ENCODE data around the gene NAAA. TPM values are rescaled to one million over a fixed set of nuclear protein-coding genes. Genes with fewer than 3 reads are reported as not detected.

The NAAA gene
- 14.5 and 20.0 TPM in 2 replicates for total RNA-seq (ENCODE audit: low replicate concordance)

DNA sequence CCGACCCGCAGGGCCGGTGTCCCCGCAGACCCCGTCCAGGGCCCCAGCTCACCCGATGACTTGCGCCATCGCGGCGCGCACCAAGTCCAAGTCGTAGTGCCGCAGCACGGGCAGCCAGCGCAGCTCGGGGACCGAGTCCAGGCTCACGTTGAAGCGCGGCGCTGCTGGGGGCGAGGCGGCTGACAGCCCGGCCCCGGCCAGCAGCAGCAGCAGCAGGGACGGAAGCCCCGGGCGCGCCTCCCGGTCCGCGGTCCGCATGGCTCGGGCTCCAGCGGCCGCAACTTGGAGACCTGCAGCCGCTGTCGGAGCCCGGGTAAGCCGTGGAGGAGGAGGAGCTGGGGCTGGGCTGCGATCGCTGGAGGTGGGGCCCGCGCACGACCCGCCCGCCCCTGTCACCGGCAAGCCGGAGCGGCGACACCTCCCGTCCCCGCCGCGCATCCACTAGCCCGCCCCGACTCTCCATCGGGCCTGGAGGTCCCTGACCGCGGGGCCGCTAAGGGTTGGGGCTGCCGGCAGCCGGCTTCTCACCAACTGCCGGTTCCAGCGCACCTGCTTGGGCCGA is at the start of gene NAAA:
NAAA (minus strand) TSS at position 322 of the 562 bp plus-strand sequence; CDS start at position 258, 64 bp downstream.

DNA sequence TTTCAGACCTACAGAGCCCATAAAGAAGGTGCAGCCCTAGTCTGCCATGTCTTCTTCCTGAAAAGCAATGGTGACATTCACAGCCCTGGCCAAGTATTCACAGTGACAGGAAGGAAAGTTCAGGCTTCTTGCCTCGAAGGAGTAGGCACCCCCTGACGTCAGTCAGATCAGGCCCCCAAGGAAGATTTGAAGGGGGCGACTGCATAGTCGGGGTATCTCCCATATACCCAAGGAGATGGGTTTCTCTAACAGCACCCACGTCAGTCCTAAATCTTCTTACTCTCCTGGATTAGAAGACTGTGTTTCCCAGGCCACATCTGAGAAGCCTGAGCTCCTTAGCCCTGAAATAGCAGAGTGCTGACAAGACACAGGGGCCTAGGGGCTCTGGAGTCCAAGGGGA is 38.5 kb downstream of the NAAA start, which contains the start of gene PPEF2:
PPEF2 (minus strand) TSS at position 101 of the 400 bp plus-strand sequence. CDS start 6,127 bp downstream, outside the sequence.

Other genes starting within 250 kb of the NAAA start
- 48.7 and 99.5 TPM in 2 replicates for gene USO1, start 216.4 kb downstream of the NAAA start, total RNA-seq (ENCODE audit: low replicate concordance)
- gene PPEF2, start 38.6 kb downstream of the NAAA start, total RNA-seq (ENCODE audit: low replicate concordance), result not detected in 2 replicates
- 16.0 and 19.0 TPM in 2 replicates for gene SDAD1, start 49.9 kb upstream of the NAAA start, total RNA-seq (ENCODE audit: low replicate concordance)
- gene CXCL9, start 66.5 kb upstream of the NAAA start, total RNA-seq (ENCODE audit: low replicate concordance), result not detected in 2 replicates
- not detected in 2 replicates for gene CXCL10, start 82.5 kb upstream of the NAAA start, total RNA-seq (ENCODE audit: low replicate concordance)
- not detected in 2 replicates for gene CXCL11, start 95.1 kb upstream of the NAAA start, total RNA-seq (ENCODE audit: low replicate concordance)
- gene ART3, start 133.7 kb upstream of the NAAA start, total RNA-seq (ENCODE audit: low replicate concordance), result not detected in 2 replicates
- 42.5 and 54.3 TPM in 2 replicates for gene NUP54, start 207.4 kb upstream of the NAAA start, total RNA-seq (ENCODE audit: low replicate concordance)

Measured in smooth muscle cell of the coronary artery (primary cell).